Heart left ventricle (tissue), 16 donors: ENCODE data around the gene PREX1. TPM values are rescaled to one million over a fixed set of nuclear protein-coding genes. Genes with fewer than 3 reads are reported as not detected.

ENCODE experiments used
- ATAC-seq, 4 donors: fragments of 200-7000 bp; cut with Tn5 transposase; one replicate each; pipeline ENCODE4 v1.9.1; 2020 to 2022; ENCODE audit warnings: moderate library complexity in 4 of 4, mild to moderate bottlenecking in 3 of 4, moderate number of reproducible peaks in 1 of 4
- DNase-seq, 5 donors: peaks; one replicate each; pipeline ENCODE4 v3.0.0-alpha.2; 2020
- H3K27ac ChIP-seq, 12 donors: fragments of 200-600 bp; sonication (generic) in 4 of 12; one replicate each; pipeline versions ENCODE4 v1.5.0 to v1.8.0; 2016 to 2022; ENCODE audit warnings: mild to moderate bottlenecking in 2 of 12
- H3K27me3 ChIP-seq, 9 donors: fragments of 200-600 bp; sonication (generic) in 2 of 9; one replicate each; pipeline versions ENCODE4 v1.5.1 to v1.8.0; 2016 to 2022; ENCODE audit warnings: mild to moderate bottlenecking in 3 of 9
- H3K36me3 ChIP-seq, 9 donors: fragments of 200-600 bp; sonication (generic) in 2 of 9; one replicate each; pipeline versions ENCODE4 v1.5.0 to v1.8.0; 2018 to 2022; ENCODE audit warnings: mild to moderate bottlenecking in 2 of 9
- H3K4me1 ChIP-seq, 12 donors: fragments of 200-600 bp; sonication (generic) in 4 of 12; one replicate each; pipeline versions ENCODE4 v1.5.0 to v1.8.0; 2016 to 2022; ENCODE audit warnings: mild to moderate bottlenecking in 3 of 12
- H3K4me3 ChIP-seq, 12 donors: fragments of 200-600 bp; sonication (generic) in 4 of 12; one replicate each; pipeline versions ENCODE4 v1.5.0 to v1.8.0; 2017 to 2022; ENCODE audit warnings: mild to moderate bottlenecking in 9 of 12, moderate library complexity in 4 of 12
- H3K9me3 ChIP-seq, 12 donors: fragments of 200-600 bp; sonication (generic) in 4 of 12; one replicate each; pipeline versions ENCODE4 v1.5.0 to v1.8.0; 2016 to 2022; ENCODE audit warnings: mild to moderate bottlenecking in 1 of 12
- POLR2A ChIP-seq, 2 donors: fragments of 450-650 bp; IDR thresholded peaks; one replicate each; pipeline ENCODE4 v1.6.1; 2017; ENCODE audit warnings: antibody characterized with exemption in 2 of 2, mild to moderate bottlenecking in 2 of 2, moderate library complexity in 2 of 2
- WGBS, 4 donors: extraction: QIAGEN DNeasy Blood & Tissue Kit in 2 of 4; methylation state at CpG; one replicate each; pipeline versions ENCODE4 v1.1.5 to v1.1.7; 2013 to 2018; 5-methylcytosine and 5-hydroxymethylcytosine counted together
- intact Hi-C, 10 donors: fragments of 100-400 bp; cut with DNase I; formaldehyde crosslinking; loops; one replicate each; pipeline versions ENCODE4 v1.11.1 to v1.14.2; 2022
- polyA plus RNA-seq, 2 donors: library from polyadenylated mRNA; stranded (reverse); fragments of 200-250 nt; gene quantifications; one replicate each; pipeline ENCODE4 v1.2.3, GENCODE V29; 2013
- total RNA-seq, 9 donors: library from RNA; depleted of rRNA in 2 of 9; stranded (reverse); fragments of >200 nt in 2 of 9; fragmentation: NEBNext Ultra II Directional in 3 of 9; extraction: Animal tissue kit (Norgen Biotek cat#: 25700) in 3 of 9; gene quantifications; one replicate each; pipeline versions ENCODE4 v1.1.0 to v1.2.4, GENCODE V29; 2016 to 2023
- TF ChIP-seq, protein P1 (sequence below), 12 donors: fragments of 200-600 bp; sonication (generic) in 4 of 12; IDR thresholded peaks; one replicate each; pipeline versions ENCODE4 v1.5.0 to v1.8.0; 2018 to 2022; ENCODE audit warnings: antibody characterized with exemption in 12 of 12, mild to moderate bottlenecking in 5 of 12
- donor health status: ischemic (EF 13 %, LVEDD 7.1; RV severe dilation, severe dysfunction).
- donor health status: healthy with polysubstance abuse.
- donor health status: DM: no; HTN: yes; CAD: no.
- donor health status: DM: no; HTN: no; CAD: no.
- donor health status: ischemic (EF 25% LVEDD 6.9; RV normal size, moderate dysfunction).
- donor health status: ischemic (EF 25% LVEDD 5.7; RV mildly dilated, moderate dysfunction).
- donor health status: healthy.
- donor health status: DM: yes; HTN: yes; CAD: no.
- donor health status: ischemic (EF 35%, LVEDD 5.7; RV mildly dilated, moderate dysfunction).
- donor health status: nonischemic (EF 11% LVEDD 7.7; RV severe dilation, severe dysfunction).
- donor health status: DM: yes; HTN: yes; CAD: no.
- donor health status: PGD.
- donor health status: ischemic (EF 29% LVEDD 5.4; RV normal size, mild dysfunction).
- donor health status: nonischemic (EF 23%, LVEDD 6.1; RV moderate dilation, normal function).

Gene PREX1
- total and polyA plus RNA-seq, 11 donors = 7.2 to 41.5 (median 11.9) TPM

DNA sequence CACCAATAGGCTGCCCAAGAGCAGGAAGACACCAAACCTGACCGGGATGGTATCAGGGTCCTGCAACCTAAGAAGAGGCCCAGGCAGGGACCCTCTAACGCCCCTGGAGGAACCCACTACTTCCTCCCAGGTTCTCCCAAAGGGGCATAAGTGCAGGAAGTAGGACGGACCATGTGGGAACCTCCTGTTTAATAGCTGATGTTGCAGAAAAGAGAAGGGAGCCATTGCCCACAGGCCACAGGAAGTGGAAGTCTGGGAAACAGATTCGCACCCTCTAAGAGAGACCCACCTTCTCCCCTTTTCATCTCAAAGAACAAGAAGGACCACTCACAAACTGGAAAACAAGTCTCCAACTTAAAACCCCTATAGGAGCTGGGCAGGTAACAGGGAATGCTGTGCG lies 18.1 kb downstream of the PREX1 start:
- no peaks in the 10 kb centered on the region for H3K27me3 ChIP-seq
- no peak overlapping the region for H3K4me3 ChIP-seq
- TF ChIP-seq POLR2A (IDR thresholded peaks at IDR 0.05) = no peak
- TF ChIP-seq, protein P1, sequence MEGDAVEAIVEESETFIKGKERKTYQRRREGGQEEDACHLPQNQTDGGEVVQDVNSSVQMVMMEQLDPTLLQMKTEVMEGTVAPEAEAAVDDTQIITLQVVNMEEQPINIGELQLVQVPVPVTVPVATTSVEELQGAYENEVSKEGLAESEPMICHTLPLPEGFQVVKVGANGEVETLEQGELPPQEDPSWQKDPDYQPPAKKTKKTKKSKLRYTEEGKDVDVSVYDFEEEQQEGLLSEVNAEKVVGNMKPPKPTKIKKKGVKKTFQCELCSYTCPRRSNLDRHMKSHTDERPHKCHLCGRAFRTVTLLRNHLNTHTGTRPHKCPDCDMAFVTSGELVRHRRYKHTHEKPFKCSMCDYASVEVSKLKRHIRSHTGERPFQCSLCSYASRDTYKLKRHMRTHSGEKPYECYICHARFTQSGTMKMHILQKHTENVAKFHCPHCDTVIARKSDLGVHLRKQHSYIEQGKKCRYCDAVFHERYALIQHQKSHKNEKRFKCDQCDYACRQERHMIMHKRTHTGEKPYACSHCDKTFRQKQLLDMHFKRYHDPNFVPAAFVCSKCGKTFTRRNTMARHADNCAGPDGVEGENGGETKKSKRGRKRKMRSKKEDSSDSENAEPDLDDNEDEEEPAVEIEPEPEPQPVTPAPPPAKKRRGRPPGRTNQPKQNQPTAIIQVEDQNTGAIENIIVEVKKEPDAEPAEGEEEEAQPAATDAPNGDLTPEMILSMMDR (IDR thresholded peaks at IDR 0.05) = no peak
- H3K36me3 ChIP-seq = peaks cover 0 to 3% (median 0%) of the 10 kb centered on the region in 9 donors
- no peak for DNase-seq
- no peak for ATAC-seq
- H3K9me3 ChIP-seq = peaks cover 0 to 14% (median 0%) of the 10 kb centered on the region in 12 donors
- intact Hi-C loops = loop anchor here in 1 of 10 donors (5.0 kb wide), 2 partner anchors 112 to 127 kb away; no protein-coding TSS in a partner anchor
- peak overlapping the region in 1 of 12 donors; percentile 42 for H3K27ac ChIP-seq
- peaks cover 0 to 77% (median 13%) of the 10 kb centered on the region in 12 donors for H3K4me1 ChIP-seq
- 76 to 81% (median 77%) methylated on average over 5 of the region's 5 CpGs for WGBS, 4 donors

DNA sequence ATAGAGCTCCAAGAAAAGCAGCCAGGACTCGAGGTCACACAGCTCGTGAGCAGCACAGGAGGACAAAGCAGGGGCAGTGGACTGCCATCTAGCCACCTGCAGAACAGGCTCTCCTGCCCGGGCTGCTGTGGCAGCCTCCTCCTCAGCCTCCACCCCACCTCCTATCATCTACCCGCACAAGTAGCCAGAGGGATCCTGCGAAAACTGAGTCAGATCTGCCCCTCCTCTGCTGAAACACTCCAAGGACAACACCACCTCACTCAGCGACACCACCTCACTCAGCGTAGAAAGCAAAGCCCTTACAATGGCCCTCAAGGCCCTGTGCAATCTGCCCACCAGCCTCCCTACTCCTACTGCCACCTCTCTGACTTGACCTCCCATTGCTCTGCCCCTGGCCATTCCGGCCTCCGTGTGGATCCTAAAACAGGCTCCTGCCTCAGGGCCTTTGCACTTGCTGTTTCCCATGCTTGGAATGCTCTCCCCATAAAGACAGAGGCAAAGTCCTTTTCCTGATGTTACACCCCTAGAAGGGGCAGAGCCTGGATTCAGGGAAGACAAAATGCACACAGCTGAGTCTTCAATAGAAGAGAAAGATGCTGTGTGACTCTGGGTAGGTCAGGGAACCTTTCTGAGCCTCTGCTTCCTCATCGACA lies 19.3 kb downstream of the PREX1 start:
- H3K4me3 ChIP-seq = no peak overlapping the region
- no peak for ATAC-seq

GRCh38 chr20:48807586-48808381 lies 20.0 kb downstream of the PREX1 start:
- H3K9me3 ChIP-seq = peaks cover 0 to 14% (median 0%) of the 10 kb centered on the region in 12 donors
- peaks cover 0 to 3% (median 0%) of the 10 kb centered on the region in 9 donors for H3K36me3 ChIP-seq
- WGBS, 4 donors = 43 to 60% (median 49%) methylated on average over 13 of the region's 13 CpGs
- H3K27ac ChIP-seq = peak overlapping the region in 8 of 12 donors; percentile 17 to 67 (median 54)
- TF ChIP-seq, protein P1 (IDR thresholded peaks at IDR 0.05) = no peak
- TF ChIP-seq POLR2A (IDR thresholded peaks at IDR 0.05) = no peak
- intact Hi-C loops = loop anchor here in 1 of 10 donors (5.0 kb wide), 2 partner anchors 110 to 125 kb away; no protein-coding TSS in a partner anchor
- peak; percentile 79 to 90 (median 87) for ATAC-seq
- peaks cover 0 to 67% (median 12%) of the 10 kb centered on the region in 12 donors for H3K4me1 ChIP-seq
- no peaks in the 10 kb centered on the region for H3K27me3 ChIP-seq
- peak overlapping the region in 3 of 12 donors; percentile 8 to 21 (median 10) for H3K4me3 ChIP-seq
- DNase-seq = peak in 3 of 5 donors; percentile 53 to 82 (median 79)

More for the DNA sequence above, 19.3 kb downstream of the PREX1 start:
- 68 to 82% (median 78%) methylated on average over 9 to 10 of the region's 10 CpGs for WGBS, 4 donors
- Histone ChIP-seq H3K9me3 (peaks cover 0 to 14% (median 0%) of the 10 kb centered on the region in 12 donors), H3K36me3 (peaks cover 0 to 3% (median 0%) of the 10 kb centered on the region in 9 donors), H3K27ac (peak overlapping the region in 6 of 12 donors; percentile 17 to 61 (median 50)), H3K27me3 (no peaks in the 10 kb centered on the region), H3K4me1 (peaks cover 0 to 74% (median 14%) of the 10 kb centered on the region in 12 donors)
- no peak for DNase-seq
- TF ChIP-seq, protein P1 (IDR thresholded peaks at IDR 0.05) = no peak
- TF ChIP-seq POLR2A (IDR thresholded peaks at IDR 0.05) = no peak
- intact Hi-C loops = loop anchor here in 1 of 10 donors (5.0 kb wide), 2 partner anchors 111 to 126 kb away; no protein-coding TSS in a partner anchor
